K562 (cell line): ENCODE results near the gene ADM5. TPM values are rescaled to one million over a fixed set of nuclear protein-coding genes. Genes with fewer than 3 reads are reported as not detected.

ENCODE experiments used
- ATAC-seq: fragments of 200-7000 bp; cut with Tn5 transposase; 3 replicates; pipeline ENCODE4 v1.9.1; 2020; ENCODE audit warnings: moderate library complexity
- BruUV-seq: library from RNA; stranded (reverse); fragments of 400-500 nt; replicated peaks from 2 replicates; lab custom pipeline; 2021; lab: Mats Ljungman, UMichigan
- CTCF ChIA-PET: fragments of 300-600 bp; formaldehyde crosslinking; extraction: SDS; loops from one replicate; lab custom pipeline; 2021; ENCODE audit warnings: low intra/inter-chr PET ratio; lab: Yijun Ruan, JAX
- POLR2A ChIA-PET: fragments of 300-600, 350-650 bp; sonication (Branson Sonifier 250); formaldehyde crosslinking; extraction: SDS; loops from one replicate; lab custom pipeline; 2021; ENCODE audit warnings: antibody characterized with exemption, inconsistent platforms; lab: Yijun Ruan, JAX
- DNase-seq, 4 experiments: peaks; one replicate each; pipeline versions ENCODE4 v3.0.0 to v3.0.0-alpha.2; 2011 to 2018; ENCODE audit warnings: low spot score in 3 of 4, mixed read lengths in 3 of 4; ENCODE audit errors: extremely low read depth in 1 of 4
- FAIRE-seq: peaks from 2 replicates; lab custom pipeline; 2011; peaks lifted over from hg19 to GRCh38; lab: Jason Lieb, UNC
- H2AFZ ChIP-seq: 2 replicates; pipeline ENCODE4 v1.6.0; 2011; ENCODE audit warnings: low read depth, low read length, control low read depth, inconsistent platforms
- H3K27ac ChIP-seq: fragments of 200-600 bp; 3 replicates; pipeline ENCODE4 v1.8.0; 2011; ENCODE audit warnings: low read depth, mild to moderate bottlenecking, control low read depth, inconsistent platforms, low read length, moderate library complexity, mixed read lengths; ENCODE audit errors: extremely low read depth
- H3K27me3 ChIP-seq, 2 experiments: fragments of 300-600 bp in 1 of 2; 2 replicates in 1 of 2; 3 replicates in 1 of 2; pipeline versions ENCODE4 v1.6.0 to v1.8.0; 2011; ENCODE audit warnings: inconsistent platforms in 2 of 2, low read length in 2 of 2, mild to moderate bottlenecking in 1 of 2, mixed read lengths in 1 of 2, moderate library complexity in 1 of 2; ENCODE audit not compliant: control insufficient read depth in 2 of 2, insufficient read depth in 2 of 2
- H3K36me3 ChIP-seq: fragments of 300-600 bp; 3 replicates; pipeline ENCODE4 v1.8.0; 2011; ENCODE audit warnings: mild to moderate bottlenecking, low read length, inconsistent platforms; ENCODE audit not compliant: control insufficient read depth, insufficient read depth
- H3K4me1 ChIP-seq, 2 experiments: fragments of 200-600 bp in 1 of 2; replicated peaks in 1 of 2; 2 replicates in 1 of 2; 3 replicates in 1 of 2; pipeline versions ENCODE4 v1.5.1 to v1.8.0; 2011; ENCODE audit warnings: inconsistent platforms in 2 of 2, low read length in 2 of 2, mild to moderate bottlenecking in 1 of 2, mixed read lengths in 1 of 2, moderate library complexity in 1 of 2; ENCODE audit not compliant: control insufficient read depth in 2 of 2, insufficient read depth in 2 of 2
- H3K4me2 ChIP-seq: 2 replicates; pipeline ENCODE4 v1.6.1; 2011; ENCODE audit warnings: low read length, control low read depth, inconsistent platforms, mixed read lengths; ENCODE audit not compliant: insufficient read depth
- H3K4me3 ChIP-seq: fragments of 200-600 bp; sonication (generic), shearing (Covaris generic); 2 replicates; pipeline ENCODE4 v1.5.1; 2016; ENCODE audit warnings: control low read depth, inconsistent platforms
- H3K79me2 ChIP-seq: fragments of 200-600 bp; 3 replicates; pipeline ENCODE4 v1.8.0; 2011; ENCODE audit warnings: low read length, inconsistent platforms; ENCODE audit not compliant: control insufficient read depth, insufficient read depth
- H3K9ac ChIP-seq, 2 experiments: 2 replicates each; pipeline versions ENCODE4 v1.6.0 to v1.6.1; 2011; ENCODE audit warnings: low read depth in 2 of 2, low read length in 2 of 2, control low read depth in 1 of 2, inconsistent platforms in 1 of 2, mild to moderate bottlenecking in 1 of 2, mixed read lengths in 1 of 2; ENCODE audit not compliant: insufficient read depth in 1 of 2
- H3K9me1 ChIP-seq: one replicate; pipeline ENCODE4 v1.6.0; 2011; ENCODE audit warnings: inconsistent platforms, mild to moderate bottlenecking, low read length, moderate library complexity; ENCODE audit not compliant: control insufficient read depth, insufficient read depth
- H3K9me3 ChIP-seq: replicated peaks from 2 replicates; pipeline ENCODE4 v1.5.1; 2011; ENCODE audit warnings: low read depth, low read length, inconsistent platforms; ENCODE audit not compliant: control insufficient read depth, insufficient read depth
- H4K20me1 ChIP-seq: replicated peaks from 2 replicates; pipeline ENCODE4 v1.6.1; 2011; ENCODE audit warnings: low read length, inconsistent platforms, mixed read lengths; ENCODE audit not compliant: control insufficient read depth, insufficient read depth
- ATF1 ChIP-seq, 2 experiments: fragments of 450-650 bp in 1 of 2; IDR thresholded peaks; 2 replicates each; pipeline ENCODE4 v1.6.1; 2016; ENCODE audit warnings: missing compliant biosample characterization in 1 of 2, missing genetic modification characterization in 1 of 2
- E2F6 ChIP-seq, 2 experiments: IDR thresholded peaks; 2 replicates each; pipeline ENCODE4 v1.6.1; 2011; ENCODE audit warnings: borderline replicate concordance in 1 of 2, control low read depth in 1 of 2, low read depth in 1 of 2, low read length in 1 of 2, mild to moderate bottlenecking in 1 of 2, mixed read lengths in 1 of 2, moderate library complexity in 1 of 2; ENCODE audit not compliant: insufficient read depth in 1 of 2, insufficient read length in 1 of 2, poor library complexity in 1 of 2, severe bottlenecking in 1 of 2; ENCODE audit errors: extremely low read depth in 1 of 2
- HDAC1 ChIP-seq, 2 experiments: fragments of 450-650 bp; IDR thresholded peaks; 2 replicates each; pipeline ENCODE4 v1.6.1; 2016 to 2017; ENCODE audit warnings: inconsistent platforms in 1 of 2, mild to moderate bottlenecking in 1 of 2, moderate library complexity in 1 of 2
- JUNB ChIP-seq: fragments of 450-650 bp; formaldehyde crosslinking; conservative IDR thresholded peaks from 2 replicates; pipeline ENCODE4 v1.4.0; 2020; ENCODE audit warnings: mild to moderate bottlenecking
- NFRKB ChIP-seq: fragments of 450-650 bp; IDR thresholded peaks from 2 replicates; pipeline ENCODE4 v1.6.1; 2016; ENCODE audit warnings: low read depth
- TAF7 ChIP-seq: fragments of 450-650 bp; IDR thresholded peaks from 2 replicates; pipeline ENCODE4 v1.6.1; 2016; ENCODE audit warnings: missing genetic modification characterization, missing compliant biosample characterization
- THAP12 ChIP-seq: fragments of 250-450 bp; sonication (Bioruptor Pico); IDR thresholded peaks from 2 replicates; pipeline ENCODE4 v1.9.0; 2021; ENCODE audit warnings: mild to moderate bottlenecking, inconsistent platforms
- YY1 ChIP-seq, 3 experiments: IDR thresholded peaks; 2 replicates each; pipeline ENCODE4 v1.6.1; 2011; ENCODE audit warnings: low read length in 2 of 3, mild to moderate bottlenecking in 2 of 3, moderate library complexity in 2 of 3, borderline replicate concordance in 1 of 3, control low read depth in 1 of 3, low read depth in 1 of 3; ENCODE audit not compliant: insufficient read depth in 3 of 3, insufficient replicate concordance in 2 of 3, control insufficient read depth in 1 of 3, insufficient read length in 1 of 3; ENCODE audit errors: extremely low read depth in 1 of 3
- ZNF592 ChIP-seq: fragments of 450-650 bp; IDR thresholded peaks from 2 replicates; pipeline ENCODE4 v1.6.1; 2017; ENCODE audit warnings: antibody characterized with exemption, mild to moderate bottlenecking
- WGBS: fragments of 100-300 bp; shearing (Covaris generic); methylation state at CpG from one replicate; pipeline ENCODE4 v1.1.6; 2016; ENCODE audit warnings: low coverage, mixed read lengths; ENCODE audit not compliant: insufficient coverage; ENCODE audit errors: missing lambda C conversion rate; 5-methylcytosine and 5-hydroxymethylcytosine counted together
- in situ Hi-C: fragments of 300-500 bp; cut with MboI; formaldehyde crosslinking; loops from 4 replicates; pipeline ENCODE4 v1.15.0; 2018; ENCODE audit warnings: inconsistent platforms, mixed read lengths
- intact Hi-C: fragments of 100-400 bp; cut with micrococcal nuclease; formaldehyde crosslinking; loops from 2 replicates; pipeline ENCODE4 v1.14.2; 2022
- polyA plus RNA-seq, 8 experiments: library from polyadenylated mRNA; depleted of rRNA in 4 of 8; stranded (reverse) in 5 of 8; unstranded in 3 of 8; fragments of >200 nt; fragmentation: Nextera tagmentation in 2 of 8; fragmentation: Illumina TruSeq in 1 of 8; extraction: Ambion mirVana in 2 of 8; extraction: Trizol in 1 of 8; gene quantifications; 2 replicates each; pipeline versions ENCODE4 v1.2.1 to v1.2.3, GENCODE V29; 2011 to 2014; ENCODE audit warnings: inconsistent platforms in 1 of 8, missing spikeins in 1 of 8
- total RNA-seq, 7 experiments: library from RNA; depleted of rRNA in 6 of 7; stranded (reverse); fragments of >200 nt in 6 of 7; fragmentation: Illumina TruSeq in 2 of 7; extraction: Trizol in 2 of 7; gene quantifications; 2 replicates each; pipeline versions ENCODE4 v1.2.1 to v1.2.3, GENCODE V29; 2011 to 2021; ENCODE audit warnings: low replicate concordance in 1 of 7

Gene ADM5
- total and polyA plus RNA-seq, 9 of the 15 experiments (the other 6 are each of a cell fraction or from before 2014, with no cell fraction given) = 0.13 to 8.4 (median 2.0) TPM; not detected in 1

- TF ChIP-seq THAP12 (CRISPR knock-in tag) (no peak), ATF1 (CRISPR knock-in tag; IDR thresholded peaks at IDR 0.05) (no peak), ATF1 (tag; IDR thresholded peaks at IDR 0.05) (no peak), JUNB (no peak)
Measured at GRCh38 chr19:49713236-49713845, 23.9 kb downstream of the ADM5 start (continued).

GRCh38 chr19:49716154-49716553 is 26.8 kb downstream of the ADM5 start:
- no peaks in the 10 kb centered on the region for H3K9me1 ChIP-seq
- H3K27ac ChIP-seq = peak overlapping the region; percentile 80; the same call in 2 of the 3 replicates
- CTCF ChIA-PET = interaction anchor here (0.7 kb wide), 1 partner anchor 15 kb away, joined by 3 read pairs; no protein-coding TSS in a partner anchor
- H3K4me3 ChIP-seq = 0 out of 2 replicates have a peak overlapping the region, but pooled peaks have one; percentile 55
- no peaks in the 10 kb centered on the region for H3K79me2 ChIP-seq
- BruUV-seq = no TSS peak
- POLR2A ChIA-PET = interaction anchor here (0.6 to 2.8 kb wide), 10 partner anchors 11 to 1519 kb away, joined by 3 to 7 read pairs (median 4); partner anchors contain the start of gene PRMT1
- peak overlapping the region; percentile 66 for H3K4me2 ChIP-seq
- no peaks in the 10 kb centered on the region for H3K27me3 ChIP-seq
- peaks cover 14 to 30% of the 10 kb centered on the region in 2 experiments; a peak in 4 of 5 replicates for H3K4me1 ChIP-seq
- 5% methylated on average over 3 of the region's 3 CpGs for WGBS
- H3K9ac ChIP-seq = peak overlapping the region; percentile 84 to 85; a peak in 3 of 4 replicates
- ATAC-seq (peak; percentile 3; the same call in 1 of the 3 replicates), FAIRE-seq (no peak), DNase-seq (peak in 1 of 4 experiments; percentile 55)
- H3K36me3 ChIP-seq = peaks cover 2% of the 10 kb centered on the region; the same call in 1 of the 3 replicates
- H2AFZ ChIP-seq = peak overlapping the region; percentile 94
- in situ Hi-C loops (no loop called here), intact Hi-C loops (loop anchor here (2.0 to 10.0 kb wide), 2 partner anchors 49 to 159 kb away; partner anchors contain the start of genes AKT1S1 and TBC1D17)
- H4K20me1 ChIP-seq = no peaks in the 10 kb centered on the region
- H3K9me3 ChIP-seq = no peaks in the 10 kb centered on the region
- peak in 1 of 3 experiments; percentile 81 for TF ChIP-seq YY1 (IDR thresholded peaks at IDR 0.05; ENCODE audit: borderline replicate concordance in 1 of 3, control insufficient read depth in 1 of 3, extremely low read depth in 1 of 3, insufficient read depth in 3 of 3, insufficient read length in 1 of 3, insufficient replicate concordance in 2 of 3, low read depth in 1 of 3, low read length in 2 of 3)
- 0 out of 4 replicates have a peak, but pooled peaks of 1 of the 2 experiments have one; percentile 21 for TF ChIP-seq HDAC1 (IDR thresholded peaks at IDR 0.05)
- 0 out of 2 replicates have a peak, but pooled peaks have one; percentile 29 for TF ChIP-seq NFRKB
- peak in 1 of 2 experiments; percentile 39 for TF ChIP-seq E2F6 (IDR thresholded peaks at IDR 0.05; ENCODE audit: borderline replicate concordance in 1 of 2, extremely low read depth in 1 of 2, insufficient read depth in 1 of 2, insufficient read length in 1 of 2, low read depth in 1 of 2, low read length in 1 of 2, poor library complexity in 1 of 2, severe bottlenecking in 1 of 2)
- 0 out of 2 replicates have a peak, but pooled peaks have one; percentile 33 for TF ChIP-seq TAF7
- TF ChIP-seq ZNF592 = peak; percentile 56
